KOPT-K1 (cell line): Measurements from ENCODE around the gene JOSD2.

Experiments
- H3K27ac ChIP-seq: fragments of 200-600 bp; sonication (generic); 2 replicates; pipeline ENCODE4 v1.5.1; 2016; ENCODE audit warnings: antibody characterized with exemption, mild to moderate bottlenecking, low read depth, low read length; ENCODE audit not compliant: poor library complexity, severe bottlenecking
- H3K36me3 ChIP-seq: fragments of 200-600 bp; sonication (generic); 2 replicates; pipeline ENCODE4 v1.5.1; 2017; ENCODE audit warnings: antibody characterized with exemption, mild to moderate bottlenecking, low read length, moderate library complexity; ENCODE audit not compliant: insufficient read depth
- H3K9me3 ChIP-seq: fragments of 200-600 bp; sonication (generic); 2 replicates; pipeline ENCODE4 v1.5.1; 2017; ENCODE audit warnings: antibody characterized with exemption, low read length, mild to moderate bottlenecking; ENCODE audit not compliant: insufficient read depth, poor library complexity, severe bottlenecking

Gene JOSD2

GRCh38 chr19:50510700-50511068 lies 307 bp downstream of the JOSD2 start:
- no peaks in the 10 kb centered on the region for H3K9me3 ChIP-seq
- peak overlapping the region; percentile 59 for H3K27ac ChIP-seq
- no peaks in the 10 kb centered on the region for H3K36me3 ChIP-seq

GRCh38 chr19:50510121-50510670 lies 795 bp downstream of the JOSD2 start:
- Histone ChIP-seq H3K9me3 (no peaks in the 10 kb centered on the region), H3K27ac (peak overlapping the region; percentile 59), H3K36me3 (no peaks in the 10 kb centered on the region)

GRCh38 chr19:50509366-50509765 lies 1.6 kb downstream of the JOSD2 start:
- Histone ChIP-seq H3K36me3 (no peaks in the 10 kb centered on the region), H3K9me3 (no peaks in the 10 kb centered on the region), H3K27ac (no peak overlapping the region)

- H3K9me3 ChIP-seq, result no peaks in the 10 kb centered on the region
- no peaks in the 10 kb centered on the region for H3K36me3 ChIP-seq
- no peak overlapping the region for H3K27ac ChIP-seq
Observed at GRCh38 chr19:50508843-50509190, 2.2 kb downstream of the JOSD2 start.

GRCh38 chr19:50507376-50507775 lies 3.6 kb downstream of the JOSD2 start:
- no peaks in the 10 kb centered on the region for H3K36me3 ChIP-seq
- H3K27ac ChIP-seq, result no peak overlapping the region

GRCh38 chr19:50506700-50507099 lies 4.3 kb downstream of the JOSD2 start:
- H3K36me3 ChIP-seq, result no peaks in the 10 kb centered on the region
- H3K9me3 ChIP-seq, result no peaks in the 10 kb centered on the region
- H3K27ac ChIP-seq, result no peak overlapping the region

More at GRCh38 chr19:50507376-50507775, 3.6 kb downstream of the JOSD2 start:
- H3K9me3 ChIP-seq, result no peaks in the 10 kb centered on the region

- Histone ChIP-seq H3K9me3 (no peaks in the 10 kb centered on the region), H3K36me3 (no peaks in the 10 kb centered on the region), H3K27ac (no peak overlapping the region)
Observed at GRCh38 chr19:50505856-50506611, 5.0 kb downstream of the JOSD2 start.

GRCh38 chr19:50501568-50502475 lies 9.2 kb downstream of the JOSD2 start:
- no peaks in the 10 kb centered on the region for H3K9me3 ChIP-seq
- H3K36me3 ChIP-seq, result no peaks in the 10 kb centered on the region
- no peak overlapping the region for H3K27ac ChIP-seq

- Histone ChIP-seq H3K27ac (no peak overlapping the region), H3K36me3 (no peaks in the 10 kb centered on the region), H3K9me3 (no peaks in the 10 kb centered on the region)
Observed at GRCh38 chr19:50501186-50501567, 9.8 kb downstream of the JOSD2 start.

- Histone ChIP-seq H3K9me3 (no peaks in the 10 kb centered on the region), H3K36me3 (no peaks in the 10 kb centered on the region), H3K27ac (no peak overlapping the region)
Observed at GRCh38 chr19:50500753-50501151, 10.2 kb downstream of the JOSD2 start.

- Histone ChIP-seq H3K27ac (no peak overlapping the region), H3K9me3 (no peaks in the 10 kb centered on the region), H3K36me3 (no peaks in the 10 kb centered on the region)
Observed at GRCh38 chr19:50500060-50500752, 10.8 kb downstream of the JOSD2 start.

GRCh38 chr19:50498219-50499056 lies 12.6 kb downstream of the JOSD2 start:
- no peak overlapping the region for H3K27ac ChIP-seq
- H3K9me3 ChIP-seq, result no peaks in the 10 kb centered on the region
- H3K36me3 ChIP-seq, result no peaks in the 10 kb centered on the region

- Histone ChIP-seq H3K27ac (no peak overlapping the region), H3K9me3 (no peaks in the 10 kb centered on the region)
Observed at GRCh38 chr19:50497022-50497405, 14.0 kb downstream of the JOSD2 start.

GRCh38 chr19:50496189-50497021 lies 14.6 kb downstream of the JOSD2 start:
- H3K36me3 ChIP-seq, result no peaks in the 10 kb centered on the region
- H3K9me3 ChIP-seq, result no peaks in the 10 kb centered on the region
- H3K27ac ChIP-seq, result no peak overlapping the region

More at GRCh38 chr19:50497022-50497405, 14.0 kb downstream of the JOSD2 start:
- H3K36me3 ChIP-seq, result no peaks in the 10 kb centered on the region
